HCT116 (cell line): ENCODE data around the gene CD300C.

Source experiments
- CEBPB ChIP-seq: IDR thresholded peaks from 2 replicates; pipeline ENCODE4 v1.6.1; 2012; ENCODE audit warnings: low read depth
- EGR1 ChIP-seq: IDR thresholded peaks from 2 replicates; pipeline ENCODE4 v1.6.1; 2012; ENCODE audit warnings: low read depth
- EZH2 ChIP-seq: fragments of 200-600 bp; sonication (generic); IDR thresholded peaks from 2 replicates; pipeline ENCODE4 v1.6.1; 2017; ENCODE audit warnings: antibody characterized with exemption, mixed run types
- EZH2phosphoT487 ChIP-seq: fragments of 200-600 bp; IDR thresholded peaks from 2 replicates; pipeline ENCODE4 v1.6.1; 2018; ENCODE audit warnings: antibody characterized with exemption, borderline replicate concordance
- FOSL1 ChIP-seq: IDR thresholded peaks from 2 replicates; pipeline ENCODE4 v1.6.1; 2012; ENCODE audit warnings: low read depth
- JUND ChIP-seq: IDR thresholded peaks from 2 replicates; pipeline ENCODE4 v1.6.1; 2012
- POLR2A ChIP-seq: IDR thresholded peaks from 2 replicates; pipeline ENCODE4 v1.7.0; 2011; ENCODE audit warnings: borderline replicate concordance; ENCODE audit not compliant: insufficient read depth, insufficient read length; ENCODE audit errors: extremely low read depth
- RAD21 ChIP-seq: IDR thresholded peaks from 2 replicates; pipeline ENCODE4 v1.6.1; 2012; ENCODE audit warnings: low read depth, mild to moderate bottlenecking
- ZNF274 ChIP-seq: fragments of 200-500 bp; sonication (Bioruptor generic); IDR thresholded peaks from 2 replicates; pipeline ENCODE4 v1.6.1; 2014; ENCODE audit warnings: mild to moderate bottlenecking, low read depth, low read length, inconsistent platforms
- TF ChIP-seq, protein P1 (sequence below), 3 experiments: fragments of 200-600 bp in 1 of 3; sonication (generic) in 1 of 3; IDR thresholded peaks in 2 of 3; conservative IDR thresholded peaks in 1 of 3; 2 replicates each; pipeline ENCODE4 v1.5.1; 2012 to 2017; ENCODE audit warnings: low read depth in 2 of 3, low read length in 2 of 3, antibody characterized with exemption in 1 of 3, borderline replicate concordance in 1 of 3, control low read depth in 1 of 3, mild to moderate bottlenecking in 1 of 3, mixed read lengths in 1 of 3, mixed run types in 1 of 3, moderate library complexity in 1 of 3; ENCODE audit not compliant: insufficient read depth in 1 of 3
- TF ChIP-seq, protein P2 (sequence below): IDR thresholded peaks from 2 replicates; pipeline ENCODE4 v1.6.1; 2012; ENCODE audit warnings: low read depth
- TF ChIP-seq, protein P3 (sequence below): IDR thresholded peaks from 2 replicates; pipeline ENCODE4 v1.6.1; 2012
- TF ChIP-seq, protein P4 (sequence below): IDR thresholded peaks from 2 replicates; pipeline ENCODE4 v1.6.1; 2012

DNA sequence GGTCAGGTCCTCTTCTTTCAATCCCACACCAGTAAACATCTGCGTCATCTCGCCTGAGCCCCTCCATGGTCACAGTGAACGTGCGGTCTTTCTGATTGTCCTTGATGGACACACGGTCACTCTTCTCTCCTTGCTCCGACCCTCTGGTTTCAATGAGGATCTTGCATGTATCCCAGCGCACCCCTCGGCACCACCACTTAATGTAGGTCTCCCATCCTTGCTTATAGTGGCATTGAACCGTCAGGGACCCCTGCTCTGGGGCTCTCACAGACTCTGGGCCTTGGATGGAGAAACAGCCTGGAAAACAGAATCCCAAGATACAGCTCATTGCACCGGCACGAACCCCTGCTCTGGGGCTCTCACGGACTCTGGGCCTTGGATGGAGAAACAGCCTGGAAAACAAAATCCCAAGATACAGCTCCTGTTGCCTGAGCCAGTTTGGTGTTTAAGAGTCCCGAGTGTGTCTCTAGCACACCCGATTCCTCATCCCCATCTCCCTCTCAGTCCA is 20.1 kb downstream of the CD300C start:
- TF ChIP-seq EZH2phosphoT487, result no peak
- TF ChIP-seq, protein P1, sequence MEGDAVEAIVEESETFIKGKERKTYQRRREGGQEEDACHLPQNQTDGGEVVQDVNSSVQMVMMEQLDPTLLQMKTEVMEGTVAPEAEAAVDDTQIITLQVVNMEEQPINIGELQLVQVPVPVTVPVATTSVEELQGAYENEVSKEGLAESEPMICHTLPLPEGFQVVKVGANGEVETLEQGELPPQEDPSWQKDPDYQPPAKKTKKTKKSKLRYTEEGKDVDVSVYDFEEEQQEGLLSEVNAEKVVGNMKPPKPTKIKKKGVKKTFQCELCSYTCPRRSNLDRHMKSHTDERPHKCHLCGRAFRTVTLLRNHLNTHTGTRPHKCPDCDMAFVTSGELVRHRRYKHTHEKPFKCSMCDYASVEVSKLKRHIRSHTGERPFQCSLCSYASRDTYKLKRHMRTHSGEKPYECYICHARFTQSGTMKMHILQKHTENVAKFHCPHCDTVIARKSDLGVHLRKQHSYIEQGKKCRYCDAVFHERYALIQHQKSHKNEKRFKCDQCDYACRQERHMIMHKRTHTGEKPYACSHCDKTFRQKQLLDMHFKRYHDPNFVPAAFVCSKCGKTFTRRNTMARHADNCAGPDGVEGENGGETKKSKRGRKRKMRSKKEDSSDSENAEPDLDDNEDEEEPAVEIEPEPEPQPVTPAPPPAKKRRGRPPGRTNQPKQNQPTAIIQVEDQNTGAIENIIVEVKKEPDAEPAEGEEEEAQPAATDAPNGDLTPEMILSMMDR (IDR thresholded peaks at IDR 0.05 in 2 of 3, conservative IDR thresholded peaks at IDR 0.05 in 1 of 3; ENCODE audit: borderline replicate concordance in 1 of 3, insufficient read depth in 1 of 3, low read depth in 2 of 3, low read length in 2 of 3), result no peak
- TF ChIP-seq, protein P2, sequence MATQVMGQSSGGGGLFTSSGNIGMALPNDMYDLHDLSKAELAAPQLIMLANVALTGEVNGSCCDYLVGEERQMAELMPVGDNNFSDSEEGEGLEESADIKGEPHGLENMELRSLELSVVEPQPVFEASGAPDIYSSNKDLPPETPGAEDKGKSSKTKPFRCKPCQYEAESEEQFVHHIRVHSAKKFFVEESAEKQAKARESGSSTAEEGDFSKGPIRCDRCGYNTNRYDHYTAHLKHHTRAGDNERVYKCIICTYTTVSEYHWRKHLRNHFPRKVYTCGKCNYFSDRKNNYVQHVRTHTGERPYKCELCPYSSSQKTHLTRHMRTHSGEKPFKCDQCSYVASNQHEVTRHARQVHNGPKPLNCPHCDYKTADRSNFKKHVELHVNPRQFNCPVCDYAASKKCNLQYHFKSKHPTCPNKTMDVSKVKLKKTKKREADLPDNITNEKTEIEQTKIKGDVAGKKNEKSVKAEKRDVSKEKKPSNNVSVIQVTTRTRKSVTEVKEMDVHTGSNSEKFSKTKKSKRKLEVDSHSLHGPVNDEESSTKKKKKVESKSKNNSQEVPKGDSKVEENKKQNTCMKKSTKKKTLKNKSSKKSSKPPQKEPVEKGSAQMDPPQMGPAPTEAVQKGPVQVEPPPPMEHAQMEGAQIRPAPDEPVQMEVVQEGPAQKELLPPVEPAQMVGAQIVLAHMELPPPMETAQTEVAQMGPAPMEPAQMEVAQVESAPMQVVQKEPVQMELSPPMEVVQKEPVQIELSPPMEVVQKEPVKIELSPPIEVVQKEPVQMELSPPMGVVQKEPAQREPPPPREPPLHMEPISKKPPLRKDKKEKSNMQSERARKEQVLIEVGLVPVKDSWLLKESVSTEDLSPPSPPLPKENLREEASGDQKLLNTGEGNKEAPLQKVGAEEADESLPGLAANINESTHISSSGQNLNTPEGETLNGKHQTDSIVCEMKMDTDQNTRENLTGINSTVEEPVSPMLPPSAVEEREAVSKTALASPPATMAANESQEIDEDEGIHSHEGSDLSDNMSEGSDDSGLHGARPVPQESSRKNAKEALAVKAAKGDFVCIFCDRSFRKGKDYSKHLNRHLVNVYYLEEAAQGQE, result no peak
- TF ChIP-seq POLR2A, result no peak
- no peak for TF ChIP-seq ZNF274
- no peak for TF ChIP-seq EZH2
- TF ChIP-seq, protein P3, sequence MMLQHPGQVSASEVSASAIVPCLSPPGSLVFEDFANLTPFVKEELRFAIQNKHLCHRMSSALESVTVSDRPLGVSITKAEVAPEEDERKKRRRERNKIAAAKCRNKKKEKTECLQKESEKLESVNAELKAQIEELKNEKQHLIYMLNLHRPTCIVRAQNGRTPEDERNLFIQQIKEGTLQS, result no peak
- no peak for TF ChIP-seq FOSL1
- TF ChIP-seq RAD21, result no peak
- no peak for TF ChIP-seq EGR1
- no peak for TF ChIP-seq CEBPB
- TF ChIP-seq JUND, result no peak
- TF ChIP-seq, protein P4, sequence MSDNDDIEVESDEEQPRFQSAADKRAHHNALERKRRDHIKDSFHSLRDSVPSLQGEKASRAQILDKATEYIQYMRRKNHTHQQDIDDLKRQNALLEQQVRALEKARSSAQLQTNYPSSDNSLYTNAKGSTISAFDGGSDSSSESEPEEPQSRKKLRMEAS, result no peak
